Thoracic aorta (tissue), 2 donors: ENCODE data around the gene MLLT10. TPM values are rescaled to one million over a fixed set of nuclear protein-coding genes. Genes with fewer than 3 reads are reported as not detected.
A peak's percentile ranks its signal among the peaks of the same experiment; 100 is the strongest.

ENCODE experiments used
- ATAC-seq: fragments of 150-250 bp; one replicate; pipeline ENCODE4 v1.8.0; 2017; ENCODE audit warnings: low read depth; ENCODE audit not compliant: insufficient number of reproducible peaks, low FRiP score
- DNase-seq: peaks from one replicate; pipeline ENCODE4 v3.0.0-alpha.2; 2020; ENCODE audit warnings: low spot score
- H3K27ac ChIP-seq, 2 donors: fragments of 200-600 bp; sonication (generic); 1 replicate in 1 of 2; 2 replicates in 1 of 2; pipeline ENCODE4 v1.5.1; 2016; ENCODE audit warnings: mild to moderate bottlenecking in 2 of 2, moderate library complexity in 2 of 2
- H3K27me3 ChIP-seq: fragments of 200-600 bp; sonication (generic); replicated peaks from 2 replicates; pipeline ENCODE4 v1.6.0; 2016; ENCODE audit warnings: mild to moderate bottlenecking; ENCODE audit not compliant: insufficient read depth
- H3K36me3 ChIP-seq: fragments of 200-600 bp; sonication (generic); one replicate; pipeline ENCODE4 v1.5.1; 2016
- H3K4me1 ChIP-seq, 2 donors: fragments of 200-600 bp; sonication (generic); 1 replicate in 1 of 2; 2 replicates in 1 of 2; pipeline versions ENCODE4 v1.5.1 to v1.6.0; 2016; ENCODE audit warnings: low read depth in 2 of 2, mild to moderate bottlenecking in 1 of 2; ENCODE audit not compliant: control insufficient read depth in 1 of 2
- H3K4me3 ChIP-seq: fragments of 200-600 bp; sonication (generic); 2 replicates; pipeline ENCODE4 v1.5.1; 2016; ENCODE audit warnings: mild to moderate bottlenecking
- H3K9me3 ChIP-seq: fragments of 200-600 bp; sonication (generic); 2 replicates; pipeline ENCODE4 v1.5.1; 2016
- total RNA-seq, 2 donors: library from RNA; depleted of rRNA; stranded (reverse); fragments of >200 nt; gene quantifications; one replicate each; pipeline versions ENCODE4 v1.1.0 to v1.2.3, GENCODE V29; 2016
- TF ChIP-seq, protein P1 (sequence below): fragments of 200-600 bp; sonication (generic); IDR thresholded peaks from one replicate; pipeline ENCODE4 v1.5.1; 2019; ENCODE audit warnings: antibody characterized with exemption

MLLT10 gene
- total RNA-seq, 2 donors from 2014 or later = 35.1 to 54.7 TPM

DNA sequence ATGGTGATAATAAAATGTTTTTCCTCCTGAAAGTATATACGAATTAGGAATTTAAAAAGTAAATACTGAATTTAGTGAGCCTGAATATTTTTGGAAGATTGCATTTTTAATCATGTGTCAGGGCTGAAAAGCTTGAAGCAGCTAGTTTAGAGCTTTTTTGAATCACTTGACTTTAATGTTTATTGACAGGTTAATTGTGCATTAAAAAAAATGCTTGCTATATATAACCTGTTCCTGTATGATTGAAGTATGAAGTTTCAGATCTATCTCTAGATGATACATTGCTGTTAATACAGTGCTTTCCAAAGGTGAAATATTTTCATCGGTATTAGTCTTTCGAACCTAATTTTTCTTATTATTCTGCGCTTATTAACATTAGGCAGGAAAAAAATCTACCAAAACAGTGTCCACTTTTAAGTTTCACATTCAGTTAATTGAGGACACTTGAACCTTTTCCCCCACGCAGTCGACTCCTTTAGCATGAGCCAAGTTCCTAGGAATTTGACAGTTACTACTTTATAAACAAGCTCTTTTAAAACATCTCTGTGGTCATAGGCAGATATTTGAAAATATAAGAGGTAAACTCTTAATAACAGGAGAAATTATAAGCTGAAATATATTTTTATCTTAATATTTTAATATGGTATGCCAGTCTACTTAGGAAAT lies 187.1 kb downstream of the MLLT10 start:
- ATAC-seq = no peak
- no peak overlapping the region for H3K27ac ChIP-seq
- H3K4me3 ChIP-seq = no peak overlapping the region
- H3K4me1 ChIP-seq = peaks cover 6 to 15% of the 10 kb centered on the region in 2 donors
- no peak for DNase-seq
- no peaks in the 10 kb centered on the region for H3K27me3 ChIP-seq
- H3K36me3 ChIP-seq = no peaks in the 10 kb centered on the region
- TF ChIP-seq, protein P1, sequence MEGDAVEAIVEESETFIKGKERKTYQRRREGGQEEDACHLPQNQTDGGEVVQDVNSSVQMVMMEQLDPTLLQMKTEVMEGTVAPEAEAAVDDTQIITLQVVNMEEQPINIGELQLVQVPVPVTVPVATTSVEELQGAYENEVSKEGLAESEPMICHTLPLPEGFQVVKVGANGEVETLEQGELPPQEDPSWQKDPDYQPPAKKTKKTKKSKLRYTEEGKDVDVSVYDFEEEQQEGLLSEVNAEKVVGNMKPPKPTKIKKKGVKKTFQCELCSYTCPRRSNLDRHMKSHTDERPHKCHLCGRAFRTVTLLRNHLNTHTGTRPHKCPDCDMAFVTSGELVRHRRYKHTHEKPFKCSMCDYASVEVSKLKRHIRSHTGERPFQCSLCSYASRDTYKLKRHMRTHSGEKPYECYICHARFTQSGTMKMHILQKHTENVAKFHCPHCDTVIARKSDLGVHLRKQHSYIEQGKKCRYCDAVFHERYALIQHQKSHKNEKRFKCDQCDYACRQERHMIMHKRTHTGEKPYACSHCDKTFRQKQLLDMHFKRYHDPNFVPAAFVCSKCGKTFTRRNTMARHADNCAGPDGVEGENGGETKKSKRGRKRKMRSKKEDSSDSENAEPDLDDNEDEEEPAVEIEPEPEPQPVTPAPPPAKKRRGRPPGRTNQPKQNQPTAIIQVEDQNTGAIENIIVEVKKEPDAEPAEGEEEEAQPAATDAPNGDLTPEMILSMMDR = no peak
- no peaks in the 10 kb centered on the region for H3K9me3 ChIP-seq

DNA sequence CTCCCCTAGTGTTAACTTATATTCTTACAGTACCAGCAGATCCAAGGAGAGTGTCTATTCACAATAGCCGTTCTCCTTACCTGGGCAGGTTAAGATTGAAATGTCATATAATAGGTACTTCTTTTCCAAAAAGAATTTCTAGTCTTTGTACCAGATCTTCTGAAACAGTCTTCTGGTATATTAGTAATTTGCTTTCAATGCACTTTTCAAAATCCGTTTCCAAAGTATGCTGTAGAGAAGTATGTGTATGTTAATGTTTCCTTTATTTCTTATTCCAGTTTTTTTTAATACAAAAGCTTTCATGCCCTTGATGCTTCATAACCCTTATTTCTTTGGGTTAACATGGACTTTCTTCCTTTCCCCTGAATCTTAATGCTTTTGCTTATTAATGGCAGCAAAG lies 188.2 kb downstream of the MLLT10 start:
- Histone ChIP-seq H3K27ac (no peak overlapping the region), H3K9me3 (no peaks in the 10 kb centered on the region), H3K4me1 (peaks cover 6 to 15% of the 10 kb centered on the region in 2 donors), H3K27me3 (no peaks in the 10 kb centered on the region), H3K4me3 (no peak overlapping the region), H3K36me3 (no peaks in the 10 kb centered on the region)
- ATAC-seq = no peak
- no peak for DNase-seq
- TF ChIP-seq, protein P1 = no peak

GRCh38 chr10:21724020-21724589 lies 190.1 kb downstream of the MLLT10 start:
- no peak for DNase-seq
- TF ChIP-seq, protein P1 = no peak
- Histone ChIP-seq H3K36me3 (no peaks in the 10 kb centered on the region), H3K4me3 (no peak overlapping the region), H3K27me3 (no peaks in the 10 kb centered on the region), H3K4me1 (peaks cover 6 to 15% of the 10 kb centered on the region in 2 donors), H3K9me3 (no peaks in the 10 kb centered on the region), H3K27ac (no peak overlapping the region)
- no peak for ATAC-seq

- Histone ChIP-seq H3K4me1 (peaks cover 6 to 15% of the 10 kb centered on the region in 2 donors), H3K27ac (no peak overlapping the region), H3K27me3 (no peaks in the 10 kb centered on the region), H3K9me3 (no peaks in the 10 kb centered on the region), H3K4me3 (no peak overlapping the region), H3K36me3 (no peaks in the 10 kb centered on the region)
- ATAC-seq (peak; percentile 86), DNase-seq (peak; percentile 87)
- TF ChIP-seq, protein P1 = no peak
These were observed 190.8 kb downstream of the MLLT10 start for GRCh38 chr10:21724687-21725367.

GRCh38 chr10:21726601-21727225 lies 192.7 kb downstream of the MLLT10 start:
- Histone ChIP-seq H3K36me3 (no peaks in the 10 kb centered on the region), H3K27me3 (no peaks in the 10 kb centered on the region), H3K4me1 (peaks cover 6 to 15% of the 10 kb centered on the region in 2 donors), H3K9me3 (no peaks in the 10 kb centered on the region), H3K27ac (no peak overlapping the region), H3K4me3 (no peak overlapping the region)
- TF ChIP-seq, protein P1 = no peak
- DNase-seq (no peak), ATAC-seq (no peak)
